HFFc6 (cell line): ENCODE data around the gene VGLL3. TPM values are rescaled to one million over a fixed set of nuclear protein-coding genes. Genes with fewer than 3 reads are reported as not detected.

ENCODE experiments used
- DNase-seq: peaks from one replicate; pipeline ENCODE4 v3.0.0-alpha.2; 2018
- H3K27ac Mint-ChIP-seq: 2 replicates; pipeline ENCODE4 v1.8.0; 2020; ENCODE audit warnings: mild to moderate bottlenecking, mixed read lengths
- H3K27me3 Mint-ChIP-seq: 2 replicates; pipeline ENCODE4 v1.8.0; 2021; ENCODE audit warnings: mild to moderate bottlenecking, moderate library complexity, mixed read lengths; ENCODE audit not compliant: insufficient read depth
- H3K36me3 Mint-ChIP-seq: 2 replicates; pipeline ENCODE4 v1.8.0; 2021; ENCODE audit warnings: low read depth, mixed read lengths
- H3K4me1 Mint-ChIP-seq: 2 replicates; pipeline ENCODE4 v1.8.0; 2020; ENCODE audit warnings: low read depth, mixed read lengths
- H3K4me3 Mint-ChIP-seq: 2 replicates; pipeline ENCODE4 v1.8.0; 2020; ENCODE audit warnings: mild to moderate bottlenecking, moderate library complexity, mixed read lengths
- H3K9me3 Mint-ChIP-seq: 2 replicates; pipeline ENCODE4 v1.8.0; 2020; ENCODE audit warnings: mild to moderate bottlenecking, mixed read lengths
- CTCF ChIP-seq: fragments of 200-600 bp; sonication (generic); IDR thresholded peaks from 2 replicates; pipeline ENCODE4 v1.5.0; 2021; ENCODE audit warnings: antibody characterized with exemption, mild to moderate bottlenecking
- long read RNA-seq: library from polyadenylated mRNA; unstranded; transcript quantifications from one replicate; pipeline ENCODE4 v2.0.0, GENCODE V29; 2019
- total RNA-seq, 6 experiments: library from RNA; stranded (reverse); fragmentation: NEBNext Ultra II Directional; extraction: Animal tissue kit (Norgen Biotek cat#: 25700); gene quantifications; 2 replicates in 1 of 6; 3 replicates in 5 of 6; pipeline ENCODE4 v1.2.3, GENCODE V29; 2021

Gene VGLL3
- 100 to 1,000 TPM; 117 to 193 (median 151) TPM for total RNA-seq
- long read RNA-seq, full-length matches to known transcripts, result 3 of 65 reads
- long read RNA-seq, partial matches to known transcripts, result 1 of 65 reads
- long read RNA-seq, other reads (novel, unspliced or antisense), result 61 of 65 reads

GRCh38 chr3:86990734-86991481 lies at the start of gene VGLL3:
VGLL3 (minus strand) TSS chr3:86991149; CDS start chr3:86990743, 406 bp downstream.
- peak within 1 kb of the TSS; percentile 96 for H3K4me3 Mint-ChIP-seq
- peak; percentile 84 for DNase-seq
- no peaks in the 10 kb centered on the region for H3K9me3 Mint-ChIP-seq
- H3K36me3 Mint-ChIP-seq, result peaks cover 21% of the 10 kb centered on the region
- peak within 1 kb of the TSS; percentile 96 for H3K27ac Mint-ChIP-seq
- H3K27me3 Mint-ChIP-seq, result peaks cover 4% of the 10 kb centered on the region; the same call in 1 of the 2 replicates
- peaks cover 71% of the 10 kb centered on the region for H3K4me1 Mint-ChIP-seq
- peak; percentile 61 for TF ChIP-seq CTCF

- Mint-ChIP-seq H3K9me3 (no peaks in the 10 kb centered on the region), H3K27me3 (peaks cover 2% of the 10 kb centered on the region; the same call in 1 of the 2 replicates), H3K36me3 (no peaks in the 10 kb centered on the region), H3K4me1 (no peaks in the 10 kb centered on the region), H3K27ac (no peak overlapping the region), H3K4me3 (no peak overlapping the region)
- DNase-seq, result no peak
- TF ChIP-seq CTCF, result no peak
Measured at GRCh38 chr3:87037652-87038051, 46.7 kb upstream of the VGLL3 start.

GRCh38 chr3:87036671-87037070 lies 45.7 kb upstream of the VGLL3 start:
- DNase-seq, result no peak
- Mint-ChIP-seq H3K4me1 (peaks cover 2% of the 10 kb centered on the region; the same call in 1 of the 2 replicates), H3K27ac (no peak overlapping the region), H3K27me3 (peaks cover 2% of the 10 kb centered on the region; the same call in 1 of the 2 replicates), H3K9me3 (no peaks in the 10 kb centered on the region), H3K36me3 (no peaks in the 10 kb centered on the region), H3K4me3 (no peak overlapping the region)
- no peak for TF ChIP-seq CTCF

GRCh38 chr3:87035339-87035738 lies 44.4 kb upstream of the VGLL3 start:
- TF ChIP-seq CTCF, result no peak
- Mint-ChIP-seq H3K27me3 (peaks cover 2% of the 10 kb centered on the region; the same call in 1 of the 2 replicates), H3K27ac (no peak overlapping the region), H3K36me3 (no peaks in the 10 kb centered on the region), H3K4me1 (peaks cover 6% of the 10 kb centered on the region; the same call in 1 of the 2 replicates), H3K4me3 (no peak overlapping the region), H3K9me3 (no peaks in the 10 kb centered on the region)
- DNase-seq, result no peak

- peaks cover 6% of the 10 kb centered on the region; the same call in 1 of the 2 replicates for H3K4me1 Mint-ChIP-seq
- no peak for TF ChIP-seq CTCF
- no peaks in the 10 kb centered on the region for H3K36me3 Mint-ChIP-seq
- no peaks in the 10 kb centered on the region for H3K9me3 Mint-ChIP-seq
- no peak overlapping the region for H3K4me3 Mint-ChIP-seq
- H3K27me3 Mint-ChIP-seq, result peaks cover 2% of the 10 kb centered on the region; the same call in 1 of the 2 replicates
- H3K27ac Mint-ChIP-seq, result no peak overlapping the region
- no peak for DNase-seq
Measured at GRCh38 chr3:87033205-87033604, 42.3 kb upstream of the VGLL3 start.
